T-helper 1 cell treated with Interleukin-12 subunit alpha and Interleukin-12 subunit beta and Interleukin-4 antibody, amounts not matched to agents 30 ng/mL and 1 ng/mL, for 36 hours (primary cell): ENCODE measurements around the gene APMAP. TPM values are rescaled to one million over a fixed set of nuclear protein-coding genes. Genes with fewer than 3 reads are reported as not detected.

Source experiments
- intact Hi-C: fragments of 100-400 bp; cut with micrococcal nuclease; formaldehyde crosslinking; loops from one replicate; pipeline ENCODE4 v1.15.1; 2024
- total RNA-seq: library from RNA; stranded (reverse); gene quantifications from 2 replicates; pipeline ENCODE4 v1.2.3, GENCODE V29; 2022

APMAP gene
- total RNA-seq, 1 donor from 2014 or later: 47.3 TPM

- intact Hi-C loops: no loop called here
Observed at GRCh38 chr20:25025091-25025861, 32.7 kb upstream of the APMAP start.

- intact Hi-C loops: no loop called here
Observed at GRCh38 chr20:25024171-25024570, 31.6 kb upstream of the APMAP start.

GRCh38 chr20:25023356-25023755, 30.8 kb upstream of the APMAP start:
- intact Hi-C loops: no loop called here

DNA sequence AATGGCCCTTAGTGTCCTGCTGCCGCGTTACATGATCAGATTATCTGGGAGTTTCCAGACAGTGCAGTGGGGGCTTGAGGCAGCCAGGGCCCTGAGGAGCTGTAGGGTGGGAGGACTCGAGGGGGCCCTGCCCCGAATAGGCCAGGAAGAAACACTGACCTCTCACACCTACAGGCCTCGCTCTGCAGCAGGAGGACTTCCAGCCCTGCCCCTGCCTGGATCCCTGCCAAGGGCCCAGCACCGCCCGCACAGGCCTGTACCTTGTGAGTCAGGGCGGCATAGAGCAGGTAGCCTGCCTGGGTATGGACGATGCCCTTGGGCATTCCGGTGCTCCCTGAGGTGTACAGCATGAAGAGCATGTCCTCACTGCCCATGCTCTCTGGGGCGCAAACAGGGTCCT, 30.1 kb upstream of the APMAP start:
- intact Hi-C loops: no loop called here

DNA sequence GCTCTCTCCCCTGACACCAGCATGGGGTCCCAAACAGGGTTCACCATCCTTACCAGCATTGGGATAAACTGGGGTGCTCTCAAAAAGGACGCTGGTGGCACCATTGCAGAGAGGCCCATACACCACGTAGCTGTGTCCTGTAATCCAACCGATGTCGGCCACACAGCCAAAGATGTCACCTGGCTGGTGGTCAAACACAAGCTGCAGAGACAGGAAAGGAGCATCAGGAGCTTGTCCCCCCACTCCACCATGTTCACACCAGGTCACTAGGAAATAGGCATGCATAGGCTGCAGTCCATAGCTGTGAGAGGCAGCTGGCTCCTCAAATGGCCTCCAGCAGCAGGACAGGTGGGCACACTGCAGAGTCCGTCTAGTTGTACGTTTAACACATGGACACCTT, 28.8 kb upstream of the APMAP start:
- intact Hi-C loops: no loop called here

- intact Hi-C loops: no loop called here
Observed at GRCh38 chr20:25020901-25021301, 28.4 kb upstream of the APMAP start.

GRCh38 chr20:25020345-25020744, 27.8 kb upstream of the APMAP start:
- intact Hi-C loops: no loop called here

GRCh38 chr20:25019381-25020155, 27.0 kb upstream of the APMAP start:
- intact Hi-C loops: no loop called here

GRCh38 chr20:25018841-25019240, 26.3 kb upstream of the APMAP start:
- intact Hi-C loops: no loop called here

- intact Hi-C loops: no loop called here
Observed at GRCh38 chr20:25018425-25018824, 25.9 kb upstream of the APMAP start.

- intact Hi-C loops: no loop called here
Observed at GRCh38 chr20:25017257-25017803, 24.8 kb upstream of the APMAP start.

- intact Hi-C loops: no loop called here
Observed at GRCh38 chr20:25016471-25016870, 23.9 kb upstream of the APMAP start.

- intact Hi-C loops: no loop called here
Observed at GRCh38 chr20:25015986-25016385, 23.4 kb upstream of the APMAP start.

DNA sequence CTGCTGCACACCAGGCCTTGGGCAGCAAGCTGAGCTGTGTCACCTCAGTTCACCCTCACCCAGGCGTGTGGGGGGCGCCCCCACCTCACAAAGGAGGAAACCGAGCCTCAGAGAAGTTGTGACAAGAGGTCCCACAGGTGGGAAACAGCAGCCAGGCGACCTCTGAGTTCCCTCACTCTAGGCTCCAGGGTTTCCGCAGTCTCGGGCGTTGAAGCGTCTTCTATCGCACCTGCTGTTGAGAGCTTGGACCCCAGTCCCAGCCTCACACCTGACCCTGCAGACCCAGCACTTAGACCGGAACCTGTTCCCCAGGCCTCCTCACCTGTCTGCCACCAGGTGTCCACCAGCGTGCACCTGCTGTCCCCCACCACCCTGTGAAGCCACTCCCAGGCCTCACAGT, 22.3 kb upstream of the APMAP start:
- intact Hi-C loops: no loop called here

DNA sequence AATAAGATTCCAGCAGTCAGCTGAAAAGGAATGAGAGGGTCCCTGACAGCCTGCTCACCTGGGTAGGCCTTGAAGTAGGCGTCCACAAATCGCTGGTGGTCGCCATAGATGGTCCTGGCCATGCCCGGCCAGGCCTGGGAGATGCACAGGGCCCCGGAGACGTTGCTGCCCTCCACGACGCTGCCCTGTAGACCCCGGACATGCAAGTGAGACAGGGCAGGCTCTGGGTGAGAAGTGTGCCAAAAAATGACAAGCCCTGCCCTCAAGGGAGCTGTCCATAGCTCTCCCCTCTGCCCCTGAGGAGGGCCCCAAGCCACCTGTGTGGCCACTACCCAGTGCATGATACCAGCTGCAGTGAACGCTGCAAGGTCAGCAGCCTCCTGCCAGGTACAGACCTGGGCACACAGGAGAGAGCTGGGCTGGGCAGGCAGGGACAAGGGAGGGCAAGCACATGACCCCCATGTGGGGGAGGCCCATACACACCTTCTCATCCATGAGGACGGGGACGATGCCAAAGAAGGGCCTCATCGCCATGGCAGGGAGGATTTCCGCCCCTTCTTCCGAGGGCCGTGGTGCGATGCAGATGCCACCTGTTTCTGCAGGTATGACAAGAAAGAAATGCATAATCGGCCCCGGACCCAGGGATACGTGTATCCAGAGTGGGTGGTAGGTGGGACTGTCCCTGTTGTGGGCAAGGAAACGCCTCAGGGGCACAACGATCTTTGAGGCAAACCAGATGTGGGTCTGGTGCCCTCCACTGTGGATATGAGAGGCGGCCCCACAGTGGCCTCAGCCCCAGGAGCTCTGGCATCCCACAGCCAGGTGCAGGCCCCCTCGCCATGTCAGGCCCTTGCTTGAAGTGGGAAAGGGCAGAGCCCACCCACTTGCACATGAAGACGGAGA, 21.2 kb upstream of the APMAP start:
- intact Hi-C loops: no loop called here

GRCh38 chr20:25012616-25013189, 20.2 kb upstream of the APMAP start:
- intact Hi-C loops: no loop called here

DNA sequence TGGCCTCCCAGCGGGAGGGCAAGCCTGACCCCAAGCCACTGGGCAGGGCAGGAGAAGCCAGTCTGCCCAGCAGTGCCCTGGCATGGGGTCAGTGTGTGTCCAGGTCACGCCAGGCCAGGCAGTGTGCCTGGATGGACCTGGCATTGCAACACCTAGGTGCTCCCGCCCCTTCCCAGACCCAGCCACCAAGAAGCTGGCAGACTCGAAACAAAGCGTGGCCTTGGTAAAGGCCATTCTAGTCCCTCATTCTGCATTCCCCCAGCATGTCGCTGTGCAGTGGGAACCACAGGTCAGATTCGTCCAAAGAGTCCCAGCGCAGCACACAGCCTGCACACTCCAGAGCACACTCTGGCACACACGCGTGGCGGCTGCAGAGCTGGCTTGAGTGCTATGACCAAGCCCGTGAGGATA, 19.3 kb upstream of the APMAP start:
- intact Hi-C loops: no loop called here

GRCh38 chr20:25011261-25011660, 18.7 kb upstream of the APMAP start:
- intact Hi-C loops: no loop called here

DNA sequence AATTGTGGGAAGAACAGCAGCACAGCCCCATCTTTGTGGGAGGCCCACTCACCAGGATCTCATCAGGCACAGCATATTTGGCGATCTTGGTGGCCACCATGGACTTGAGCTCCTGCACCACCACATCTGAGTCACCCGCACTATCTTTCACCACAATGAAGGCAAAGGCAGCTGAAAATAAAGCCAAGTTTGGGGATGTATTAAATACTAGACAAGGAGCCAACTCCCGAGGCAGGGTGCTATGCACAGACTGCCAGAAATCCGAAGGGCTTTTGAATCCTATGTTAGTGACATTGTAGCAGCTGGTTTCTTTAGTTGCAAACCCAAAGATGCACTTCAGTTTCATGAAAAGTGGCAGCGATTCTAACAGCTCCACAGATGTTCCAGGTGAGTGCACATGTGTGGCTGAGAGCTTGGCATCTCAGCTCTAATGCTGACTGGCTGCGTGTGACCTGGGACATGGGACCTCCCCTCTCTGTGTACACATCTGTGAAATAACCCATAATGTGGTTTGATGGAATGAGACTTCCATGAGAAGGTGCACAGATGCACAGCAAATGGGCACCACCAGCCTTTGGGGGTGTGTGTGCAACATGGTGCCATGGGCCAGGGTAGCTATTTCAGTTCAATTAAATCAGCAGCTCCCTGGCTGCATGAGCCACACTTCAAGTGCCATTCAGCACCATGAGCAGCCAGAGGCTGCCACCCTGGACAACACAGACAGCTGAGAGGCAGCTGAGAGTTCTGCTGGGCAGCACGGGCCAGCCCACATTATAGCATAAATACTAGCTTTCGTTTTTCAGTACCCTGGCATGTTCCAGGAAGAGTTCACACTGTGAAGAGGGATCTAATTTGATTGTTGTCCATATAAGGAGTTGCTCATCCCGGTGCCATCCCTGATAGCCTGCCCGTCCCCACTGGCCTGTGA, 16.9 kb upstream of the APMAP start:
- intact Hi-C loops: no loop called here
